Ascending aorta (tissue), 2 donors: Measurements from ENCODE around the gene JUN. TPM values are rescaled to one million over a fixed set of nuclear protein-coding genes. Genes with fewer than 3 reads are reported as not detected.

Experiments
- DNase-seq, 2 donors: peaks; one replicate each; pipeline ENCODE4 v3.0.0-alpha.2; 2019; ENCODE audit warnings: low spot score in 2 of 2
- H3K27ac ChIP-seq, 2 donors: fragments of 200-600 bp; sonication (generic); one replicate each; pipeline ENCODE4 v1.5.1; 2016 to 2017; ENCODE audit warnings: mild to moderate bottlenecking in 1 of 2
- H3K27me3 ChIP-seq: fragments of 200-600 bp; sonication (generic); one replicate; pipeline ENCODE4 v1.5.1; 2017
- H3K36me3 ChIP-seq, 2 donors: fragments of 200-600 bp; sonication (generic); one replicate each; pipeline ENCODE4 v1.5.1; 2016
- H3K4me1 ChIP-seq, 2 donors: fragments of 200-600 bp; sonication (generic); one replicate each; pipeline ENCODE4 v1.5.1; 2016 to 2017; ENCODE audit warnings: mild to moderate bottlenecking in 1 of 2
- H3K4me3 ChIP-seq, 2 donors: fragments of 200-600 bp; sonication (generic); one replicate each; pipeline ENCODE4 v1.5.1; 2016 to 2017; ENCODE audit warnings: mild to moderate bottlenecking in 1 of 2
- H3K9me3 ChIP-seq, 2 donors: fragments of 200-600 bp; sonication (generic); one replicate each; pipeline ENCODE4 v1.5.1; 2016
- intact Hi-C: fragments of 100-400 bp; cut with DNase I; formaldehyde crosslinking; loops from one replicate; pipeline ENCODE4 v1.15.1; 2023
- total RNA-seq: library from RNA; depleted of rRNA; stranded (reverse); fragments of >200 nt; gene quantifications from one replicate; pipeline ENCODE4 v1.1.0, GENCODE V29; 2016
- TF ChIP-seq, protein P1 (sequence below), 3 experiments: fragments of 200-600 bp in 2 of 3; fragments of 450-650 bp in 1 of 3; sonication (generic) in 2 of 3; IDR thresholded peaks; one replicate each; pipeline ENCODE4 v1.5.1; 2016 to 2019; ENCODE audit warnings: antibody characterized with exemption in 3 of 3, mild to moderate bottlenecking in 1 of 3, moderate library complexity in 1 of 3

JUN gene
- total RNA-seq, 1 donor from 2014 or later: 1,004 TPM

GRCh38 chr1:58768971-58769808 is 14.7 kb downstream of the JUN start:
- peaks cover 3 to 24% of the 10 kb centered on the region in 2 donors for H3K4me1 ChIP-seq
- no peaks in the 10 kb centered on the region for H3K9me3 ChIP-seq
- no peaks in the 10 kb centered on the region for H3K27me3 ChIP-seq
- no peaks in the 10 kb centered on the region for H3K36me3 ChIP-seq
- peak overlapping the region in 1 of 2 donors; percentile 24 for H3K27ac ChIP-seq
- H3K4me3 ChIP-seq: no peak overlapping the region
- TF ChIP-seq, protein P1, sequence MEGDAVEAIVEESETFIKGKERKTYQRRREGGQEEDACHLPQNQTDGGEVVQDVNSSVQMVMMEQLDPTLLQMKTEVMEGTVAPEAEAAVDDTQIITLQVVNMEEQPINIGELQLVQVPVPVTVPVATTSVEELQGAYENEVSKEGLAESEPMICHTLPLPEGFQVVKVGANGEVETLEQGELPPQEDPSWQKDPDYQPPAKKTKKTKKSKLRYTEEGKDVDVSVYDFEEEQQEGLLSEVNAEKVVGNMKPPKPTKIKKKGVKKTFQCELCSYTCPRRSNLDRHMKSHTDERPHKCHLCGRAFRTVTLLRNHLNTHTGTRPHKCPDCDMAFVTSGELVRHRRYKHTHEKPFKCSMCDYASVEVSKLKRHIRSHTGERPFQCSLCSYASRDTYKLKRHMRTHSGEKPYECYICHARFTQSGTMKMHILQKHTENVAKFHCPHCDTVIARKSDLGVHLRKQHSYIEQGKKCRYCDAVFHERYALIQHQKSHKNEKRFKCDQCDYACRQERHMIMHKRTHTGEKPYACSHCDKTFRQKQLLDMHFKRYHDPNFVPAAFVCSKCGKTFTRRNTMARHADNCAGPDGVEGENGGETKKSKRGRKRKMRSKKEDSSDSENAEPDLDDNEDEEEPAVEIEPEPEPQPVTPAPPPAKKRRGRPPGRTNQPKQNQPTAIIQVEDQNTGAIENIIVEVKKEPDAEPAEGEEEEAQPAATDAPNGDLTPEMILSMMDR (IDR thresholded peaks at IDR 0.05): peak; percentile 74 to 87 (median 78)
- intact Hi-C loops: loop anchor here (1.0 kb wide), 2 partner anchors 14 to 29 kb away; no protein-coding TSS in a partner anchor
- peak in 1 of 2 donors; percentile 87 for DNase-seq

DNA sequence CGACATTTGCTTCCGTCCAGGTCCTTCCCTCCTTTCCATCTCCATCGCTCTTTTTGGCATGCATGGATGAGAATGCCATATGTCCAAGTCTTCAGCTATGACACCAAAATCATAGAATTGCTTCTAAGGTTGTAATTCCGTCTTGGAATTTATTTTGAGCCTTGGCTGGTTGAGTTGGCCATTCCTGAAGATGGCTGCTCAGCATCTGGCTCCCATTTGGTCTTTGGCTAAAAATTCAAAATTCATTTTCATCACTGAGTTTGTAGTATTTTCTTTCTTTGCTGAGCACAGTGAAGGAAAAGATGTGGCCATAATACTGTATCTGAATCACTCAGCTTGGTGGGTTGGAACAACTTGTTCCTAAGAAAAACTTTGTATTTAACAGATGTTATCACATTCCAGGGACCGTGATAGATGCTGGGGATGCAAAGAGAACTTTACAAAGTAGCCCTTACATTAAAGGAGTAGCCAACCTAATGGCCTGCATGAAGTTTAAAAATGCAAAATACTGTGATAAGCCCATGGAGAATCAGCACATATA is 15.6 kb downstream of the JUN start:
- Histone ChIP-seq H3K36me3 (no peaks in the 10 kb centered on the region), H3K27me3 (no peaks in the 10 kb centered on the region), H3K4me3 (no peak overlapping the region), H3K4me1 (peaks cover 3 to 19% of the 10 kb centered on the region in 2 donors), H3K27ac (no peak overlapping the region), H3K9me3 (no peaks in the 10 kb centered on the region)
- no peak for DNase-seq
- TF ChIP-seq, protein P1 (IDR thresholded peaks at IDR 0.05): no peak
- intact Hi-C loops: no loop called here

- H3K4me1 ChIP-seq: peaks cover 0 to 13% of the 10 kb centered on the region in 2 donors
- DNase-seq: no peak
- H3K36me3 ChIP-seq: no peaks in the 10 kb centered on the region
- no peak overlapping the region for H3K27ac ChIP-seq
- no peak overlapping the region for H3K4me3 ChIP-seq
- intact Hi-C loops: no loop called here
- H3K27me3 ChIP-seq: no peaks in the 10 kb centered on the region
- TF ChIP-seq, protein P1 (IDR thresholded peaks at IDR 0.05): no peak
- H3K9me3 ChIP-seq: no peaks in the 10 kb centered on the region
Measured at GRCh38 chr1:58767143-58767542, 16.7 kb downstream of the JUN start.

DNA sequence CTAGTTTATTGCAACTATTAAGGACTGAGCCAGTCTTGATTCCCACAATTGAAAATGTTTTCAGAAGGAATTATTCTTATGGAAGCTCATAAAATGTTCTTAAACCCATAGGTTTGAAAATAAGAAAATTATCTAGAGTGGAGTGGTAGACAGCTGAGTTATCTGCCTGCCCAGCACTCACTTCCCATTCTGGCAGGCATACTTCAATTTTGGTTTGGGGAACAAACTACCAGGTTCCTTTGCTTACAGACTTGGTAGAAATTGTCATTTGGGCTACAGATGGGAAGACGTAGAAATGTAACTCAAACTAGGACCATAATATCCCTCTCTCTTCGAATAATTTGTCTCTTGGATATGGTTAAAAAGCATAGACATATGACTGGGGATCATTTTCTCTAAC is 18.4 kb downstream of the JUN start:
- H3K4me3 ChIP-seq: no peak overlapping the region
- H3K27ac ChIP-seq: no peak overlapping the region
- H3K27me3 ChIP-seq: no peaks in the 10 kb centered on the region
- TF ChIP-seq, protein P1 (IDR thresholded peaks at IDR 0.05): no peak
- no peaks in the 10 kb centered on the region for H3K9me3 ChIP-seq
- intact Hi-C loops: no loop called here
- H3K4me1 ChIP-seq: peaks cover 0 to 13% of the 10 kb centered on the region in 2 donors
- DNase-seq: no peak
- no peaks in the 10 kb centered on the region for H3K36me3 ChIP-seq

- intact Hi-C loops: no loop called here
- Histone ChIP-seq H3K4me3 (no peak overlapping the region), H3K9me3 (no peaks in the 10 kb centered on the region), H3K36me3 (no peaks in the 10 kb centered on the region), H3K27ac (no peak overlapping the region), H3K4me1 (peaks cover 0 to 13% of the 10 kb centered on the region in 2 donors), H3K27me3 (no peaks in the 10 kb centered on the region)
- TF ChIP-seq, protein P1 (IDR thresholded peaks at IDR 0.05): no peak
- no peak for DNase-seq
Measured at GRCh38 chr1:58765006-58765405, 18.8 kb downstream of the JUN start.
